Stimulated activated CD4-positive, alpha-beta T cell treated with anti-CD3 and anti-CD28 coated beads, Interleukin-2, amount 100 ng/mL, for 24 hours (primary cell): ENCODE measurements around the gene ADAMTS10.
A peak's percentile ranks its signal among the peaks of the same experiment; 100 is the strongest.
"Not testable (repeated sequence)": the region's sequence is repeated elsewhere in the genome, so short reads cannot be mapped to it uniquely, and the experiment has no call there.

ENCODE experiments used
- DNase-seq, 2 donors: peaks; one replicate each; pipeline ENCODE4 v3.0.0-alpha.2; 2020

Gene ADAMTS10

GRCh38 chr19:8610041-8610935 lies at the start of gene ADAMTS10:
TSS of gene ADAMTS10 (minus strand) at chr19:8610715. CDS start at chr19:8605710, 5,005 bp downstream.
- DNase-seq, result peak; percentile 41 to 44

DNA sequence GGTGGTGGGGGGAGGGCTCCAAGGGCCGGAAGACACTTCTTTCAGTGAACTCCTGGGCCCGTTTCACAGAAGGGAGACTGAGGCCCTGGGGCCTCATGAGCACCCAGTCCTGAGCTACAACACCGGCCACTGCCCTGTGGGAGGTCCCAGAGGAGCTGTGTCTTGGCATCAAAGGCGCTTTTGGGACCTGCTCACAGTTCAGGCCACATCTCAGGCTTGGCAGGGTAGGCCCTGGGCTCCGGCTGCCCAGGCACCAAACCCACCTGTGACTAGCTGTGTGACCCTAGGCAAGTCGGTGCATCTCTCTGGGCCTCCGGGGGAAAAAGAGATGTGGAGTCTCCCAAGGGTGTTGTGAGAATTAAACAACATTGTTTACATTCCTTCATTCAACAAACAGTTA lies 49.4 kb upstream of the ADAMTS10 start:
- no peak for DNase-seq

DNA sequence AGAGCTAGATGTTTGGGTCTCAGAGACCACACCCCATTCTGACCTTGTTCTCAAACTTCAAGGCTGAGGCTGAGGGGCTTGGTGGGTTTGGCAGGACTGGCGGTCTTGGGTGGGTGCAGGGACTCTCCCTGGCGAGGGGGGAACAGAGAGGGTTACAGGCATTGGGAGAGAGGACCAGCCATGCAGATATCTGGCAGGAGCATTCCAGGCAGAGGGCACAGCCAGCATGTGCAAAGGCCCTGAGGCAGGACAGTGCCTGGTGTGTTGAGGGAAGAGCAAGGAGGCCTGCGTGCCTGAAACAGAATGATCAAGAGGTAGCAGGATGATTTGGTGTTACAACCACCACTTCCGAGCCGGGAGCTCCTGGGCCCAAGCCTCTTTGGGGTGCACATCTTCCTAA lies 47.4 kb upstream of the ADAMTS10 start:
- no peak for DNase-seq

DNA sequence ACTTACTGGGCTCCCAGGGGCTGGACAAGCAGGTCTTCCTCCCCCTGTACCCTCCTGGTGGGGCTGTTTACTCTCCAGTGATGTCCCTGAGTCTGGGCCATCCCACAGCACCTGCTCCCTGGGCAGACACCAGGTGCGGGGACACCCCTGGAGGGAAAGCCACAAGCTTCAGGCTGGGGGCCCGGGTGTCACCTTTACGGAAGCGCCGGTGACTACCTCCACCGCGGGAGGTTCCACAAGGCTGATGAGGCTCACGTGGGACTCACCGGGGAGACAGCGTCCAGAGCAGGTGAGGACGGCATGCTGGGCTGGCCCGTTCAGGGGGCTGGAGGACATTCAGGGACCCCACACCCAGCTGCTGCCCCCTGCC lies 44.8 kb upstream of the ADAMTS10 start:
- peak in 1 of 2 donors; percentile 26 for DNase-seq

DNA sequence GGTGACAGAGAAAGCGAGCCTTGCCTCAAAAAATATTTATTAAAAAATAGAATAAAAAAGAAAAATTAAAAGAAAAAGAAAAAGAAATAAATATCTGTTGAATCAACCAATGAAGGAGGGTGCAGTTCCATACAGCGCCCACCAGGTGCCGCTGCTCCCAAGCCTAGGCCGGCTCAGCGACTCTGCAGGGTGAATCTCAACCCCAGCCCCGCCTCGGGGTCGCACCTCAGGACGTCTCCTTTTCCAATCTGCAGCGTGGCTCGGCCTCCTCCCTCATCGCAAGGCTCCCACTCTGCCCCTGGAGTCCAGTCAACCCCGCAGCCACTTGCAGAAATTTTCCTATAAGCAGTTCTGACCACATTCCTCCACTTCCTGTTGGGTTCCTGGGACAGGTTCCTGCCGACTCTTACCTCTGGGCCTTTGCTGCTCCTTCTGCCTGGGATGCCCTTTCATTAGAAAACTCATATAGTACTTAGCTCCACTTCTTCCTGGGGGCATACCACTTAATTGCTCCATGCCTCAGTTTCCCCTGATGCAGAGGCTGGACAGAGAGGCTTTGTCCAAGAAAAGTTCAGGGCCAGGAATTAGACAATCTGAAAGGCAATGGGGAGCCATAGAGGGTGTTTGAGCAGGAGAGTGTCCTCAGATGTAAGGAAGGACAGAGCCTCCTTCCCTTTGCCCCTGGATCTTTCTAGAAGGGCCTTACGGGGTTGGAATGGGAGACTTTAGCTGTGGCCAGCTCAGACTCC lies 44.2 kb upstream of the ADAMTS10 start:
- peak; percentile 76 to 78 for DNase-seq

DNA sequence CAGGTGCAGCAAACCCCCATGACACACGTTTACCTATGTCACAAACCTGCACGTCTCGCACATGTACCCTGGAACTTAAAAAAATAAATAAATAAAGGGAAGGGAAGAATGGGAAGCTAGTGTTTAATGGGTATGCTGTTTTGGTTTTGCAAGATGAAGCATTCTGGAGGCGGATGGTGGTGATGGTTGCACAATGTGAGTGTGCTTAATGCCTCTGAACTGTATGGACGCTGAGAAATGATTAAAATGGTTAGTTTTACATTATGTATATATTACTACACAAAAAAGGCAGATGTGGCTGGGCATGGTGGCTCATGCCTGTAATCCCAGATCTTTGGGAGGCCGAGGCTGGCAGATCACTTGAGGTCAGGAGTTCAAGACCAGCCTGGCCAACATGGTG lies 37.7 kb upstream of the ADAMTS10 start:
- DNase-seq, result no peak

- DNase-seq, result no peak
These were observed 33.5 kb upstream of the ADAMTS10 start for GRCh38 chr19:8643860-8644653.

GRCh38 chr19:8642561-8642960 lies 32.0 kb upstream of the ADAMTS10 start:
- DNase-seq, result no peak

DNA sequence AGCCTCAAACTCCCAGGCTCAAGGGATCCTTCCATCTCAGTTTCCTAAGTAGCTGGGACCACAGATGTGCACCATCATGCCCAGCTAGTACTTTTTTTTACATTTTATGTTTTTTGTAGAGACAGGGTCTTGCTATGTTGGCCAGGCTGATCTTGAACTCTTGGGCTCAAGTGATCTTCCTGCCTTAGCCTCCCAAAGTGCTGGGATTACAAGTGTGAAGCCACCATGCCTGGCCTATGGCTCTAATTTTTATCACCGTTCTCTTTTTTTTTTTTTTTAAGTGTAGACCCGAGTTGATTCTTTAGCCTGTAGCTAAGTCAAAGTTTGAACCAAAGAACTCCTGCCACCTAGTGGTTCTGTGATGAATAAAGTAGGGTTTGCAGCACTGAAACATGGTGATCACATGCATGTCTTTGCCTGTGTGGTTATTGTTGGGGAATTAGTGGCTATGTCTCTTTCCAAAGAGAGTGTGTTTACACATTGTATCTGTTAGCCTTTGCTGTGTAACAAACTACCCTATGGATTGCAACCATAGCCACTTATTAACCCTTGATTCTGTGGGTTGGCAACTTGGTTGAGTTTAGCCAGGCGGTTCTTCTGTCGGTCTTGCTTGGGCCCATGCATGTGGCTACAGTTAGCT lies 31.5 kb upstream of the ADAMTS10 start:
- no peak for DNase-seq

GRCh38 chr19:8641221-8641907 lies 30.8 kb upstream of the ADAMTS10 start:
- DNase-seq, result no peak

GRCh38 chr19:8640402-8641004 lies 30.0 kb upstream of the ADAMTS10 start:
- no peak for DNase-seq

GRCh38 chr19:8639821-8640401 lies 29.4 kb upstream of the ADAMTS10 start:
- DNase-seq, result no peak

GRCh38 chr19:8638078-8638619 lies 27.6 kb upstream of the ADAMTS10 start:
- no peak for DNase-seq

- not testable (repeated sequence) for DNase-seq
These were observed 26.6 kb upstream of the ADAMTS10 start for GRCh38 chr19:8637070-8637469.

GRCh38 chr19:8635422-8635821 lies 24.9 kb upstream of the ADAMTS10 start:
- no peak for DNase-seq

DNA sequence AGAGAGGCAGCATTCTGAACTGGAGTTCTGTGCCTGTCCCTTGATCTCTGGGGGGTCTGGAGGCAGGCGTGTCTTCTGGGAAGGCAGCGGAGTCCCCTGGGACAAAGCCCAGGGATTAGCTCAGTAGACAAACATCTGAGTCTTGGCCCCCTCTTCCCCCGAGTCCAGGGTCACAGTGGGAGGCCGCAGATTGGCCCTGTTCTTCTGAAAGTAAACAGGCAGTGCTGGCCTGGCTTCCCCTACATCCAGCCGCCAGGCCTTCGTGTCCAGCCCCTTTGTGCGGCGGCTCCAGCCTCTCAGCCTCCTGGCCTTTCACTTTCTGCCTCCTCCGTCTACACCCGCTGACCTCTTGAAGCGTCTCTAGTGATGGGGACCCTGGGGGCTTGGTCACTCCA lies 20.9 kb upstream of the ADAMTS10 start:
- no peak for DNase-seq

DNA sequence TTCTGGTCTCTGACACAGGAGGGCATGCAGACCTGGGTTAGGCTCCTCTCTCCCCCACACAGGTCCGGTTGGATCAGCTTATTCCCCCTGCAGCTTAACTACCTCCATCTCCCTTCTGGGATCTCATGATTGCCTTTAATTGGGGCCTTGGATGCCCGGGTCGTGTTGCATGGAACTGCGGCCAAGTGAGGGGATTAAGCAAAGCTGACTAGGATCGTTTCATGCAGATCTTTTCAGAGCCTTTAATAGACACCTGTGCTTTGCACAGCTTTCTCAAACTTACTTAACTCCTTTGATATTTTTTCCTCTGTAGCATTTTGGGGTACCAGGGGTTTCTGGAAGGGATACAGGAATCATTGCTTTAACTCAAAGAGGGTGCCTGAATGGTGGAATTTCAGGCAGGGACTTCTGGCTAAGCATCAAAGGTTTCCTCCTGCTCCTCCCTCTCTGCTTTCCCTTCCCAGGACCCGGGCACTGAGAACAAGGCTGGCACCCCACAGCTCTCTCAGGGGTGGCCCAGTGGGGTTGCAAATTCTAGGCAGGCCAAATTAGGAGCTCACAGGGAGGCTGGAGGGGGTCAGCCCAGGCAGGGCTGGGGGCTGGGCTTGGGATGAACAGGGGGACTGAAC lies 20.4 kb upstream of the ADAMTS10 start:
- DNase-seq, result no peak

DNA sequence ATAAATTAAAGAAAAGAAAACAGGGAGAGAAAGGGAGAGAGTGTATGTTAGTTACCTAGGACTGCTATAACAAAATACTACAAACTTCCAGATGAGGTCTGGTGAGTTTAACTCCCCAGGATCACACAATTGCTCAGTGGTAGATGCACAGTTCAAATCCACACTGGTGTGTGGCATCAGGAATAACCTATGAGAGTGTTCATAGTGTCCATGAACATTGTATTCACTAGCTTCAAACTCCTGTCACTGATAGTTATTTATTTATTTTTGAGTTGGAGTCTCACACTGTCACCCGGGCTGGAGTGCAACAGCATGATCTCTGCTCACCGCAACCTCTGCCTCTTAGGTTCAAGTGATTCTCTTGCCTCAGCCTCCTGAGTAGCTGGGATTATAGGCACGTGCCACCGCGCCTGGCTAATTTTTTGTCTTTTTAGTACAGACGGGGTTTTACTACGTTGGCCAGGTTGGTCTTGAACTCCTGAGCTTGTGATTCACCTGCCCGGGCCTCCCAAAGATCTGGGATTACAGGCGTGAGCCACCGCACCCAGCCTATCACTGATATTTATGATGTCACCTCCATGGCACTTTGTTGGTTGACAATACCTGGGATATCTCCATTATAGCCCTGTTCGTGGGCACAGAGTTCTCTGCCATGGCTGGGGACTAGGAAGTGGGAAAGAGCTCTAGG lies 19.6 kb upstream of the ADAMTS10 start, which contains the start of gene NFILZ:
TSS of gene NFILZ (plus strand) at position 638 of the 688 bp plus-strand sequence. CDS start 46,133 bp downstream, outside the sequence.
- DNase-seq, result no peak

GRCh38 chr19:8629184-8629583 lies 18.7 kb upstream of the ADAMTS10 start:
- DNase-seq, result no peak

GRCh38 chr19:8626842-8627241 lies 16.3 kb upstream of the ADAMTS10 start:
- DNase-seq, result no peak
